GM12878 (cell line): ENCODE data around the gene LTBP3.

Experiments
- CTCF ChIP-seq, 3 experiments: IDR thresholded peaks in 2 of 3; conservative IDR thresholded peaks in 1 of 3; 2 replicates each; pipeline ENCODE4 v1.5.1; 2011; ENCODE audit warnings: low read depth in 3 of 3, low read length in 3 of 3, mild to moderate bottlenecking in 3 of 3, control low read depth in 2 of 3, moderate library complexity in 2 of 3, inconsistent platforms in 1 of 3, mixed read lengths in 1 of 3; ENCODE audit not compliant: control insufficient read depth in 2 of 3, insufficient read depth in 1 of 3; ENCODE audit errors: extremely low read depth in 1 of 3
- ESRRA ChIP-seq: IDR thresholded peaks from 2 replicates; pipeline ENCODE4 v1.6.1; 2012; ENCODE audit warnings: mild to moderate bottlenecking, low read length, improper control_type of control experiment
- EZH2 ChIP-seq: IDR thresholded peaks from 2 replicates; pipeline ENCODE4 v1.6.1; 2012; ENCODE audit warnings: low read depth, mild to moderate bottlenecking, control low read depth, inconsistent platforms, low read length, borderline replicate concordance; ENCODE audit not compliant: control insufficient read depth
- IKZF1 ChIP-seq: fragments of 450-650 bp; conservative IDR thresholded peaks from 2 replicates; pipeline ENCODE4 v1.6.1; 2017; ENCODE audit warnings: antibody characterized with exemption, mild to moderate bottlenecking
- JUNB ChIP-seq: IDR thresholded peaks from 2 replicates; pipeline ENCODE4 v1.6.1; 2016; ENCODE audit warnings: antibody characterized with exemption, mild to moderate bottlenecking
- POLR2A ChIP-seq: IDR thresholded peaks from 2 replicates; pipeline ENCODE4 v1.6.1; 2011; ENCODE audit warnings: low read depth, mild to moderate bottlenecking, low read length
- POLR2AphosphoS2 ChIP-seq: IDR thresholded peaks from 2 replicates; pipeline ENCODE4 v1.6.1; 2011; ENCODE audit warnings: low read depth, mild to moderate bottlenecking, low read length, improper control_type of control experiment, moderate library complexity
- POLR2AphosphoS5 ChIP-seq: IDR thresholded peaks from 2 replicates; pipeline ENCODE4 v1.6.1; 2011; ENCODE audit warnings: mild to moderate bottlenecking, low read length, inconsistent platforms
- SREBF2 ChIP-seq: IDR thresholded peaks from 2 replicates; pipeline ENCODE4 v1.6.1; 2012; ENCODE audit warnings: mild to moderate bottlenecking, low read length
- USF2 ChIP-seq: IDR thresholded peaks from 2 replicates; pipeline ENCODE4 v1.6.1; 2011; ENCODE audit warnings: low read depth, low read length, improper control_type of control experiment, borderline replicate concordance
- YY1 ChIP-seq: IDR thresholded peaks from 2 replicates; pipeline ENCODE4 v1.6.1; 2011; ENCODE audit warnings: low read depth, mild to moderate bottlenecking, low read length

- TF ChIP-seq CTCF (IDR thresholded peaks at IDR 0.05 in 2 of 3, conservative IDR thresholded peaks at IDR 0.05 in 1 of 3; ENCODE audit: control insufficient read depth in 2 of 3, extremely low read depth in 1 of 3, insufficient read depth in 1 of 3, low read depth in 3 of 3, low read length in 3 of 3) (no peak), USF2 (no peak), POLR2AphosphoS2 (no peak), JUNB (no peak), POLR2AphosphoS5 (no peak), EZH2 (no peak), ESRRA (no peak), YY1 (no peak), IKZF1 (no peak), SREBF2 (no peak), POLR2A (no peak)
Measured at GRCh38 chr11:65539744-65540289, 18.3 kb downstream of the LTBP3 start.
